Stimulated activated naive CD8-positive, alpha-beta T cell treated with anti-CD3 and anti-CD28 coated beads, Interleukin-15, amount 100 ng/mL, for 72 hours (primary cell): ENCODE data around the gene FGF18.
"Not testable (repeated sequence)": the region's sequence is repeated elsewhere in the genome, so short reads cannot be mapped to it uniquely, and the experiment has no call there.

Experiments used
- ATAC-seq: fragments of 150-1000 bp; cut with Tn5 transposase; 2 replicates; pipeline ENCODE4 v1.10.0; 2021; ENCODE audit warnings: mild to moderate bottlenecking, moderate library complexity
- DNase-seq, 2 donors: peaks; one replicate each; pipeline ENCODE4 v3.0.0; 2021 to 2022
- H3K27ac Mint-ChIP-seq, 2 donors: one replicate each; pipeline ENCODE4 v1.8.0; 2022; ENCODE audit warnings: mild to moderate bottlenecking in 2 of 2, mixed read lengths in 2 of 2, moderate library complexity in 2 of 2
- H3K27me3 Mint-ChIP-seq: one replicate; pipeline ENCODE4 v1.8.0; 2022; ENCODE audit warnings: mixed read lengths
- H3K4me1 Mint-ChIP-seq: one replicate; pipeline ENCODE4 v1.8.0; 2022; ENCODE audit warnings: mild to moderate bottlenecking, mixed read lengths
- H3K4me3 Mint-ChIP-seq, 2 donors: one replicate each; pipeline ENCODE4 v1.8.0; 2022; ENCODE audit warnings: mild to moderate bottlenecking in 2 of 2, mixed read lengths in 2 of 2, moderate library complexity in 1 of 2
- H3K9me3 Mint-ChIP-seq, 2 donors: one replicate each; pipeline ENCODE4 v1.8.0; 2022; ENCODE audit warnings: mixed read lengths in 2 of 2

FGF18 gene

GRCh38 chr5:171413993-171414392 is 5.5 kb upstream of the FGF18 start:
- H3K4me3 Mint-ChIP-seq, result not testable (repeated sequence)

GRCh38 chr5:171415115-171415730 is 4.2 kb upstream of the FGF18 start:
- DNase-seq (no peak), ATAC-seq (no peak)
- H3K4me3 Mint-ChIP-seq, result no peak overlapping the region
- peaks cover 12% of the 10 kb centered on the region for H3K27me3 Mint-ChIP-seq
- peak overlapping the region in 1 of 2 donors; percentile 67 for H3K27ac Mint-ChIP-seq
- peaks cover 13% of the 10 kb centered on the region for H3K4me1 Mint-ChIP-seq
- no peaks in the 10 kb centered on the region for H3K9me3 Mint-ChIP-seq

More at GRCh38 chr5:171413993-171414392, 5.5 kb upstream of the FGF18 start:
- not testable (repeated sequence) for H3K9me3 Mint-ChIP-seq, DNase-seq, ATAC-seq, H3K27me3 Mint-ChIP-seq, H3K4me1 Mint-ChIP-seq
- H3K27ac Mint-ChIP-seq, result peak overlapping the region in 1 of 2 donors; percentile 69

- peak overlapping the region in 1 of 2 donors; percentile 54 for H3K27ac Mint-ChIP-seq
- DNase-seq (no peak), ATAC-seq (no peak)
- H3K4me1 Mint-ChIP-seq, result peaks cover 24% of the 10 kb centered on the region
- H3K27me3 Mint-ChIP-seq, result peaks cover 24% of the 10 kb centered on the region
- no peaks in the 10 kb centered on the region for H3K9me3 Mint-ChIP-seq
- no peak overlapping the region for H3K4me3 Mint-ChIP-seq
Measured at GRCh38 chr5:171416160-171417049, 3.0 kb upstream of the FGF18 start.

GRCh38 chr5:171418316-171418981 is 998 bp upstream of the FGF18 start:
- peak; percentile 67 to 69 for DNase-seq
- Mint-ChIP-seq H3K9me3 (no peaks in the 10 kb centered on the region), H3K4me1 (peaks cover 24% of the 10 kb centered on the region), H3K4me3 (peak overlapping the region; percentile 82 to 92), H3K27ac (peak overlapping the region in 1 of 2 donors; percentile 48), H3K27me3 (peaks cover 44% of the 10 kb centered on the region)
- ATAC-seq, result peak; percentile 66

- ATAC-seq (peak; percentile 70), DNase-seq (peak; percentile 50 to 61)
- H3K27me3 Mint-ChIP-seq, result peaks cover 58% of the 10 kb centered on the region
- H3K9me3 Mint-ChIP-seq, result no peaks in the 10 kb centered on the region
- H3K4me1 Mint-ChIP-seq, result peaks cover 24% of the 10 kb centered on the region
- H3K4me3 Mint-ChIP-seq, result peak overlapping the region; percentile 77 to 80
- H3K27ac Mint-ChIP-seq, result no peak overlapping the region
Measured at GRCh38 chr5:171419688-171420430, 412 bp downstream of the FGF18 start.

GRCh38 chr5:171420431-171421241 is 1.2 kb downstream of the FGF18 start:
- no peak for DNase-seq
- Mint-ChIP-seq H3K4me1 (peaks cover 24% of the 10 kb centered on the region), H3K27me3 (peaks cover 58% of the 10 kb centered on the region), H3K9me3 (no peaks in the 10 kb centered on the region), H3K27ac (no peak overlapping the region), H3K4me3 (peak overlapping the region; percentile 77 to 80)
- no peak for ATAC-seq

GRCh38 chr5:171421331-171422262 is 2.1 kb downstream of the FGF18 start:
- H3K27ac Mint-ChIP-seq, result peak overlapping the region in 1 of 2 donors; percentile 42
- H3K4me1 Mint-ChIP-seq, result peaks cover 24% of the 10 kb centered on the region
- H3K27me3 Mint-ChIP-seq, result peaks cover 58% of the 10 kb centered on the region
- H3K4me3 Mint-ChIP-seq, result no peak overlapping the region
- DNase-seq (no peak), ATAC-seq (no peak)
- H3K9me3 Mint-ChIP-seq, result no peaks in the 10 kb centered on the region

- no peak overlapping the region for H3K4me3 Mint-ChIP-seq
- ATAC-seq (no peak), DNase-seq (no peak)
- peaks cover 24% of the 10 kb centered on the region for H3K4me1 Mint-ChIP-seq
- peaks cover 58% of the 10 kb centered on the region for H3K27me3 Mint-ChIP-seq
- H3K27ac Mint-ChIP-seq, result no peak overlapping the region
- H3K9me3 Mint-ChIP-seq, result no peaks in the 10 kb centered on the region
Measured at GRCh38 chr5:171422495-171422894, 3.0 kb downstream of the FGF18 start.

GRCh38 chr5:171422902-171423663 is 3.6 kb downstream of the FGF18 start:
- Mint-ChIP-seq H3K27me3 (peaks cover 58% of the 10 kb centered on the region), H3K9me3 (no peaks in the 10 kb centered on the region), H3K4me1 (peaks cover 24% of the 10 kb centered on the region), H3K27ac (peak overlapping the region in 1 of 2 donors; percentile 12), H3K4me3 (no peak overlapping the region)
- ATAC-seq (no peak), DNase-seq (no peak)

- H3K9me3 Mint-ChIP-seq, result no peaks in the 10 kb centered on the region
- H3K27ac Mint-ChIP-seq, result no peak overlapping the region
- no peak overlapping the region for H3K4me3 Mint-ChIP-seq
- H3K4me1 Mint-ChIP-seq, result peaks cover 14% of the 10 kb centered on the region
- DNase-seq, result no peak
- ATAC-seq, result no peak
- H3K27me3 Mint-ChIP-seq, result peaks cover 50% of the 10 kb centered on the region
Measured at GRCh38 chr5:171424726-171425125, 5.3 kb downstream of the FGF18 start.

GRCh38 chr5:171425596-171426244 is 6.3 kb downstream of the FGF18 start:
- H3K27me3 Mint-ChIP-seq, result peaks cover 41% of the 10 kb centered on the region
- ATAC-seq (no peak), DNase-seq (no peak)
- peaks cover 6% of the 10 kb centered on the region for H3K4me1 Mint-ChIP-seq
- no peaks in the 10 kb centered on the region for H3K9me3 Mint-ChIP-seq
- peak overlapping the region in 1 of 2 donors; percentile 9 for H3K27ac Mint-ChIP-seq
- H3K4me3 Mint-ChIP-seq, result no peak overlapping the region

DNA sequence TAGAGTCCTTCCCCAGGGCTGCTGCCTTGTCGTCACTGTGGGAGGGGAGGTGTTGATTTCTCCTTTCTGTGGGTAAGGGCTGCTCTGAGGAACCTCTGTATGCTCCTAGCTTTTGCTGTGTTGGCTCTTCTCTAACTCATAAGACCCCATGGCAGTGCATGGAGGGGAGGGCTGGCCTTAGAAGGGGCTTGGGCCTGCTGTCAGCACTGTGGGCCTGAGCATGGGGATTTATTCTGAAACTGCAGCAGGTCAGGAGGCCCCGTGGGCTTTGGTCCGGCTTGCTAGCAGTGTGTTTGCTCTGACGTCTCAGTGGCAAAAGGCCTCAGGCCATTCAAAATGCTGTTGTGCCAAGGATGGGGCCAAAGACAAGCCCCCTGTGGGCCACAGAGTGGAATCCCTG is 6.8 kb downstream of the FGF18 start:
- peaks cover 35% of the 10 kb centered on the region for H3K27me3 Mint-ChIP-seq
- DNase-seq (no peak), ATAC-seq (no peak)
- no peak overlapping the region for H3K27ac Mint-ChIP-seq
- H3K4me1 Mint-ChIP-seq, result peaks cover under 1% of the 10 kb centered on the region
- H3K4me3 Mint-ChIP-seq, result no peak overlapping the region
- no peaks in the 10 kb centered on the region for H3K9me3 Mint-ChIP-seq

GRCh38 chr5:171426680-171427079 is 7.2 kb downstream of the FGF18 start:
- Mint-ChIP-seq H3K27me3 (peaks cover 31% of the 10 kb centered on the region), H3K4me1 (no peaks in the 10 kb centered on the region), H3K27ac (no peak overlapping the region), H3K4me3 (no peak overlapping the region), H3K9me3 (no peaks in the 10 kb centered on the region)
- no peak for DNase-seq
- ATAC-seq, result no peak
